Measurements from ENCODE around the gene CCDC121.

The CCDC121 gene

GRCh38 chr2:27655155-27655951, 26.5 kb upstream of the CCDC121 start:
- H3K27ac ChIP-seq (ENCODE audit: low read depth, low read length) = no peak overlapping the region
- H3K4me1 ChIP-seq (ENCODE audit: control insufficient read depth in 1 of 2, insufficient read depth in 2 of 2, low read length in 2 of 2) = no peaks in the 10 kb centered on the region
- no peak overlapping the region for H3K9ac ChIP-seq (ENCODE audit: low read depth in 1 of 2, low read length in 2 of 2)
- H3K9me3 ChIP-seq (ENCODE audit: control insufficient read depth in 1 of 2, low read length in 2 of 2) = no peaks in the 10 kb centered on the region
- no peak overlapping the region for H3K4me3 ChIP-seq (ENCODE audit: low read depth in 1 of 2, low read length in 2 of 2)
- peaks cover 48 to 91% of the 10 kb centered on the region in 2 donors for H3K36me3 ChIP-seq (ENCODE audit: control insufficient read depth in 1 of 2, insufficient read depth in 2 of 2, low read length in 2 of 2)
- no peaks in the 10 kb centered on the region for H3K27me3 ChIP-seq (ENCODE audit: control insufficient read depth in 1 of 2, insufficient read depth in 2 of 2, low read length in 2 of 2)

- no peaks in the 10 kb centered on the region for H3K4me1 ChIP-seq (ENCODE audit: control insufficient read depth in 1 of 2, insufficient read depth in 2 of 2, low read length in 2 of 2)
- no peak overlapping the region for H3K9ac ChIP-seq (ENCODE audit: low read depth in 1 of 2, low read length in 2 of 2)
- H3K36me3 ChIP-seq (ENCODE audit: control insufficient read depth in 1 of 2, insufficient read depth in 2 of 2, low read length in 2 of 2) = peaks cover 49 to 91% of the 10 kb centered on the region in 2 donors
- no peak overlapping the region for H3K27ac ChIP-seq (ENCODE audit: low read depth, low read length)
- no peaks in the 10 kb centered on the region for H3K9me3 ChIP-seq (ENCODE audit: control insufficient read depth in 1 of 2, low read length in 2 of 2)
- H3K27me3 ChIP-seq (ENCODE audit: control insufficient read depth in 1 of 2, insufficient read depth in 2 of 2, low read length in 2 of 2) = no peaks in the 10 kb centered on the region
- H3K4me3 ChIP-seq (ENCODE audit: low read depth in 1 of 2, low read length in 2 of 2) = no peak overlapping the region
Observed at GRCh38 chr2:27653397-27653796, 24.6 kb upstream of the CCDC121 start.

- H3K36me3 ChIP-seq (ENCODE audit: control insufficient read depth in 1 of 2, insufficient read depth in 2 of 2, low read length in 2 of 2) = peaks cover 51 to 92% of the 10 kb centered on the region in 2 donors
- no peak overlapping the region for H3K9ac ChIP-seq (ENCODE audit: low read depth in 1 of 2, low read length in 2 of 2)
- no peak overlapping the region for H3K4me3 ChIP-seq (ENCODE audit: low read depth in 1 of 2, low read length in 2 of 2)
- no peaks in the 10 kb centered on the region for H3K27me3 ChIP-seq (ENCODE audit: control insufficient read depth in 1 of 2, insufficient read depth in 2 of 2, low read length in 2 of 2)
- H3K27ac ChIP-seq (ENCODE audit: low read depth, low read length) = no peak overlapping the region
- H3K4me1 ChIP-seq (ENCODE audit: control insufficient read depth in 1 of 2, insufficient read depth in 2 of 2, low read length in 2 of 2) = no peaks in the 10 kb centered on the region
- no peaks in the 10 kb centered on the region for H3K9me3 ChIP-seq (ENCODE audit: control insufficient read depth in 1 of 2, low read length in 2 of 2)
Observed at GRCh38 chr2:27652790-27653189, 24.0 kb upstream of the CCDC121 start.

GRCh38 chr2:27652341-27652740, 23.5 kb upstream of the CCDC121 start:
- H3K27me3 ChIP-seq (ENCODE audit: control insufficient read depth in 1 of 2, insufficient read depth in 2 of 2, low read length in 2 of 2) = no peaks in the 10 kb centered on the region
- peaks cover 54 to 92% of the 10 kb centered on the region in 2 donors for H3K36me3 ChIP-seq (ENCODE audit: control insufficient read depth in 1 of 2, insufficient read depth in 2 of 2, low read length in 2 of 2)
- no peak overlapping the region for H3K27ac ChIP-seq (ENCODE audit: low read depth, low read length)
- H3K4me1 ChIP-seq (ENCODE audit: control insufficient read depth in 1 of 2, insufficient read depth in 2 of 2, low read length in 2 of 2) = no peaks in the 10 kb centered on the region
- H3K9ac ChIP-seq (ENCODE audit: low read depth in 1 of 2, low read length in 2 of 2) = no peak overlapping the region
- no peaks in the 10 kb centered on the region for H3K9me3 ChIP-seq (ENCODE audit: control insufficient read depth in 1 of 2, low read length in 2 of 2)
- H3K4me3 ChIP-seq (ENCODE audit: low read depth in 1 of 2, low read length in 2 of 2) = no peak overlapping the region

- Histone ChIP-seq H3K9ac (ENCODE audit: low read depth in 1 of 2, low read length in 2 of 2) (no peak overlapping the region), H3K27me3 (ENCODE audit: control insufficient read depth in 1 of 2, insufficient read depth in 2 of 2, low read length in 2 of 2) (no peaks in the 10 kb centered on the region), H3K36me3 (ENCODE audit: control insufficient read depth in 1 of 2, insufficient read depth in 2 of 2, low read length in 2 of 2) (peaks cover 50 to 88% of the 10 kb centered on the region in 2 donors), H3K9me3 (ENCODE audit: control insufficient read depth in 1 of 2, low read length in 2 of 2) (no peaks in the 10 kb centered on the region), H3K4me1 (ENCODE audit: control insufficient read depth in 1 of 2, insufficient read depth in 2 of 2, low read length in 2 of 2) (no peaks in the 10 kb centered on the region), H3K4me3 (ENCODE audit: low read depth in 1 of 2, low read length in 2 of 2) (no peak overlapping the region), H3K27ac (ENCODE audit: low read depth, low read length) (no peak overlapping the region)
Observed at GRCh38 chr2:27651056-27651455, 22.2 kb upstream of the CCDC121 start.

- peaks cover 29 to 67% of the 10 kb centered on the region in 2 donors for H3K36me3 ChIP-seq (ENCODE audit: control insufficient read depth in 1 of 2, insufficient read depth in 2 of 2, low read length in 2 of 2)
- no peaks in the 10 kb centered on the region for H3K27me3 ChIP-seq (ENCODE audit: control insufficient read depth in 1 of 2, insufficient read depth in 2 of 2, low read length in 2 of 2)
- no peak overlapping the region for H3K4me3 ChIP-seq (ENCODE audit: low read depth in 1 of 2, low read length in 2 of 2)
- H3K27ac ChIP-seq (ENCODE audit: low read depth, low read length) = no peak overlapping the region
- H3K4me1 ChIP-seq (ENCODE audit: control insufficient read depth in 1 of 2, insufficient read depth in 2 of 2, low read length in 2 of 2) = no peaks in the 10 kb centered on the region
- no peak overlapping the region for H3K9ac ChIP-seq (ENCODE audit: low read depth in 1 of 2, low read length in 2 of 2)
- H3K9me3 ChIP-seq (ENCODE audit: control insufficient read depth in 1 of 2, low read length in 2 of 2) = no peaks in the 10 kb centered on the region
Observed at GRCh38 chr2:27647737-27648136, 18.9 kb upstream of the CCDC121 start.

- Histone ChIP-seq H3K9me3 (ENCODE audit: control insufficient read depth in 1 of 2, low read length in 2 of 2) (no peaks in the 10 kb centered on the region), H3K36me3 (ENCODE audit: control insufficient read depth in 1 of 2, insufficient read depth in 2 of 2, low read length in 2 of 2) (peaks cover 26 to 66% of the 10 kb centered on the region in 2 donors), H3K9ac (ENCODE audit: low read depth in 1 of 2, low read length in 2 of 2) (no peak overlapping the region), H3K4me3 (ENCODE audit: low read depth in 1 of 2, low read length in 2 of 2) (no peak overlapping the region), H3K4me1 (ENCODE audit: control insufficient read depth in 1 of 2, insufficient read depth in 2 of 2, low read length in 2 of 2) (no peaks in the 10 kb centered on the region), H3K27ac (ENCODE audit: low read depth, low read length) (no peak overlapping the region), H3K27me3 (ENCODE audit: control insufficient read depth in 1 of 2, insufficient read depth in 2 of 2, low read length in 2 of 2) (no peaks in the 10 kb centered on the region)
Observed at GRCh38 chr2:27647289-27647688, 18.5 kb upstream of the CCDC121 start.

GRCh38 chr2:27645197-27645596, 16.4 kb upstream of the CCDC121 start:
- Histone ChIP-seq H3K4me1 (ENCODE audit: control insufficient read depth in 1 of 2, insufficient read depth in 2 of 2, low read length in 2 of 2) (no peaks in the 10 kb centered on the region), H3K27ac (ENCODE audit: low read depth, low read length) (no peak overlapping the region), H3K27me3 (ENCODE audit: control insufficient read depth in 1 of 2, insufficient read depth in 2 of 2, low read length in 2 of 2) (no peaks in the 10 kb centered on the region), H3K36me3 (ENCODE audit: control insufficient read depth in 1 of 2, insufficient read depth in 2 of 2, low read length in 2 of 2) (peaks cover 23 to 66% of the 10 kb centered on the region in 2 donors), H3K4me3 (ENCODE audit: low read depth in 1 of 2, low read length in 2 of 2) (no peak overlapping the region), H3K9me3 (ENCODE audit: control insufficient read depth in 1 of 2, low read length in 2 of 2) (no peaks in the 10 kb centered on the region), H3K9ac (ENCODE audit: low read depth in 1 of 2, low read length in 2 of 2) (no peak overlapping the region)

- Histone ChIP-seq H3K27me3 (ENCODE audit: control insufficient read depth in 1 of 2, insufficient read depth in 2 of 2, low read length in 2 of 2) (no peaks in the 10 kb centered on the region), H3K36me3 (ENCODE audit: control insufficient read depth in 1 of 2, insufficient read depth in 2 of 2, low read length in 2 of 2) (peaks cover 26 to 68% of the 10 kb centered on the region in 2 donors), H3K27ac (ENCODE audit: low read depth, low read length) (no peak overlapping the region), H3K4me1 (ENCODE audit: control insufficient read depth in 1 of 2, insufficient read depth in 2 of 2, low read length in 2 of 2) (no peaks in the 10 kb centered on the region), H3K9me3 (ENCODE audit: control insufficient read depth in 1 of 2, low read length in 2 of 2) (no peaks in the 10 kb centered on the region), H3K9ac (ENCODE audit: low read depth in 1 of 2, low read length in 2 of 2) (no peak overlapping the region), H3K4me3 (ENCODE audit: low read depth in 1 of 2, low read length in 2 of 2) (no peak overlapping the region)
Observed at GRCh38 chr2:27640722-27641245, 12.0 kb upstream of the CCDC121 start.

GRCh38 chr2:27638709-27639108, 9.9 kb upstream of the CCDC121 start:
- no peak overlapping the region for H3K9ac ChIP-seq (ENCODE audit: low read depth in 1 of 2, low read length in 2 of 2)
- no peaks in the 10 kb centered on the region for H3K27me3 ChIP-seq (ENCODE audit: control insufficient read depth in 1 of 2, insufficient read depth in 2 of 2, low read length in 2 of 2)
- H3K9me3 ChIP-seq (ENCODE audit: control insufficient read depth in 1 of 2, low read length in 2 of 2) = no peaks in the 10 kb centered on the region
- H3K27ac ChIP-seq (ENCODE audit: low read depth, low read length) = no peak overlapping the region
- peaks cover 32 to 79% of the 10 kb centered on the region in 2 donors for H3K36me3 ChIP-seq (ENCODE audit: control insufficient read depth in 1 of 2, insufficient read depth in 2 of 2, low read length in 2 of 2)
- H3K4me3 ChIP-seq (ENCODE audit: low read depth in 1 of 2, low read length in 2 of 2) = no peak overlapping the region
- H3K4me1 ChIP-seq (ENCODE audit: control insufficient read depth in 1 of 2, insufficient read depth in 2 of 2, low read length in 2 of 2) = no peaks in the 10 kb centered on the region
